Type B pancreatic cell (in vitro differentiated cells): ENCODE data around the gene PLAU. TPM values are rescaled to one million over a fixed set of nuclear protein-coding genes. Genes with fewer than 3 reads are reported as not detected.

Source experiments
- DNase-seq: peaks from one replicate; pipeline ENCODE4 v3.0.0; 2021; ENCODE audit warnings: mixed read lengths; ENCODE audit not compliant: unreplicated experiment; ENCODE audit errors: extremely low spot score
- H3K27ac Mint-ChIP-seq: 2 replicates; pipeline ENCODE4 v1.8.0; 2021; ENCODE audit warnings: mild to moderate bottlenecking, mixed read lengths
- H3K27me3 Mint-ChIP-seq: 2 replicates; pipeline ENCODE4 v1.8.0; 2021; ENCODE audit warnings: mixed read lengths
- H3K36me3 Mint-ChIP-seq: 2 replicates; pipeline ENCODE4 v1.8.0; 2021; ENCODE audit warnings: mixed read lengths
- H3K4me1 Mint-ChIP-seq: one replicate; pipeline ENCODE4 v1.8.0; 2021; ENCODE audit warnings: mixed read lengths; ENCODE audit not compliant: unreplicated experiment
- H3K4me3 Mint-ChIP-seq: 2 replicates; pipeline ENCODE4 v1.8.0; 2021; ENCODE audit warnings: mild to moderate bottlenecking, mixed read lengths
- H3K9me3 Mint-ChIP-seq: 2 replicates; pipeline ENCODE4 v1.8.0; 2021; ENCODE audit warnings: mixed read lengths
- total RNA-seq: library from RNA; stranded (reverse); gene quantifications from 2 replicates; pipeline ENCODE4 v1.2.1, GENCODE V29; 2021; ENCODE audit warnings: low replicate concordance
- TF ChIP-seq, protein P1 (sequence below): fragments of 200-600 bp; sonication (generic); conservative IDR thresholded peaks from 2 replicates; pipeline ENCODE4 v1.5.0; 2021; ENCODE audit warnings: antibody characterized with exemption, mild to moderate bottlenecking

Gene PLAU
- total RNA-seq, 1 donor from 2014 or later = 3.5 TPM

DNA sequence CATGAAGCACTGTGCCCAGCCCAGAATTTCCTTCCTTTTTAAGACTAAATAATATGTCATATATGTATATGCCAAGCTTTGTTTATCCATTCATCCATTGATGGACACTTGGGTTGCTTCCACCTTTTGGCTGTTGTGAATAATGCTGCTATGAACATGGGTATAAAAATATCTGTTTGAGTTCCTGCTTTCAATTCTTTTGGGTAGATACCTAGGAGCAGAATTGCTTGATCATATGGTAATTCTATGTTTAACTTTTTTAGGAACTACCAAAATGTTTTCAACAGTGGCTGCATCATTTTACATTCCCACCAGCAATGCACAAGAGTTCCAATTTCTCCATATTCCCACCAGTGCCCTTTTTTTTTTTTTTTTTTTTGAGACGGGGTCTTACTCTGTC is 13.2 kb upstream of the PLAU start:
- TF ChIP-seq, protein P1, sequence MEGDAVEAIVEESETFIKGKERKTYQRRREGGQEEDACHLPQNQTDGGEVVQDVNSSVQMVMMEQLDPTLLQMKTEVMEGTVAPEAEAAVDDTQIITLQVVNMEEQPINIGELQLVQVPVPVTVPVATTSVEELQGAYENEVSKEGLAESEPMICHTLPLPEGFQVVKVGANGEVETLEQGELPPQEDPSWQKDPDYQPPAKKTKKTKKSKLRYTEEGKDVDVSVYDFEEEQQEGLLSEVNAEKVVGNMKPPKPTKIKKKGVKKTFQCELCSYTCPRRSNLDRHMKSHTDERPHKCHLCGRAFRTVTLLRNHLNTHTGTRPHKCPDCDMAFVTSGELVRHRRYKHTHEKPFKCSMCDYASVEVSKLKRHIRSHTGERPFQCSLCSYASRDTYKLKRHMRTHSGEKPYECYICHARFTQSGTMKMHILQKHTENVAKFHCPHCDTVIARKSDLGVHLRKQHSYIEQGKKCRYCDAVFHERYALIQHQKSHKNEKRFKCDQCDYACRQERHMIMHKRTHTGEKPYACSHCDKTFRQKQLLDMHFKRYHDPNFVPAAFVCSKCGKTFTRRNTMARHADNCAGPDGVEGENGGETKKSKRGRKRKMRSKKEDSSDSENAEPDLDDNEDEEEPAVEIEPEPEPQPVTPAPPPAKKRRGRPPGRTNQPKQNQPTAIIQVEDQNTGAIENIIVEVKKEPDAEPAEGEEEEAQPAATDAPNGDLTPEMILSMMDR = no peak
- Mint-ChIP-seq H3K4me1 (peaks cover 10% of the 10 kb centered on the region), H3K36me3 (no peaks in the 10 kb centered on the region), H3K9me3 (peaks cover 4% of the 10 kb centered on the region), H3K27me3 (no peaks in the 10 kb centered on the region), H3K4me3 (no peak overlapping the region), H3K27ac (no peak overlapping the region)
- DNase-seq = no peak

DNA sequence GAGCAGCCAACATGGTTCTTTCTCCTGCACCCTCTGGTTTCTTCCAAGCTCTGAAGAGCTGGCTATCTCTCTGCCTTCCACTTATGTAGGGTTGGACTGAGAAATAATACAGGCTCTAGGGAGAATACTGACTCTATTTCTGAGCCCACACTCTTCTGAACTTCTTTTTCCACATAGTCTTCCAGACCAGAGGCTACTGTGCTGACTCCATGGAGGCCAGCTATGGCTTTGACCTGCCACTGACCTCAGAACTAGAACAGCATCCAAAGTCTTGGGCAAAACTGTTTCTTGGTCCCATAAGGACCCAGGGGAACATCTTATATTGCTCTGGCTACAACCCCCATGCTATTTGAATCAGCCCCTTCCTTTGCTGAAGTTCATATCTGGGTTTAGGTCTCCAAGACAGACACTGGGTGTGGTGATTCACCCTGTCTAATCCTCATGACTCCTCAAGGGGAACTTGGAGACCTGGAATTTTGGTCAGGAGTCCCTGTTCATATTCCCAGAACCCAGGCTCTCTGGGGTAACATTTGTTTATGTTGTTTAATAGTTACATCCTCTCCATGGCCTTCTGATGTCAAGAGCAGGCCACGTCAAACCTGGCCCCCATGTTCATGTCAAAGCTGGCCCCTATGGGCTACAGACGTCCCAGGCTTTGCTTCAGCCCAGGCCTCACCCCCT is 12.1 kb upstream of the PLAU start:
- TF ChIP-seq, protein P1 = no peak

DNA sequence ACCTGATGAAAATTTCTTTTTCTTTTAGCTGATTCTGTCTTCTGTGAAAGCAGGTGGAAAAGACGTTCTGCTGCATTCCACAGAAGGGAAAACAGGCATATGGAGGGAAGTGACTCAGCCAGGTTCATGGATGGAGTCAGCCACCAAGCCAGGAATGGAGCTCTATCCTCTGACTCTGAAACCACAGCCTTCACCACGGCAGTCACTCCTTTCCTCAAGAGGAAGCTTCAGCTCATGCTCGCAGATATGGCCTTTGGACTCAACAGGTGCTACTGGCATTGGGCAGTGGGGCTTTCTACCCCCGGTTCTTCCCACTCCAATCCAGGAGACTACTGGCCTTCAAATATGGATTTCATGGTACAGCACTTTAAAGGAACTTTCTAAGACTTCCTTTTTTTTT is 11.5 kb upstream of the PLAU start:
- DNase-seq = no peak
- H3K36me3 Mint-ChIP-seq = no peaks in the 10 kb centered on the region
- peak overlapping the region; percentile 74 for H3K27ac Mint-ChIP-seq
- H3K4me3 Mint-ChIP-seq = no peak overlapping the region
- no peaks in the 10 kb centered on the region for H3K4me1 Mint-ChIP-seq
- peaks cover 4% of the 10 kb centered on the region for H3K9me3 Mint-ChIP-seq
- TF ChIP-seq, protein P1 = no peak
- H3K27me3 Mint-ChIP-seq = no peaks in the 10 kb centered on the region

More for the DNA sequence above, 12.1 kb upstream of the PLAU start:
- no peaks in the 10 kb centered on the region for H3K4me1 Mint-ChIP-seq
- no peak for DNase-seq
- no peak overlapping the region for H3K4me3 Mint-ChIP-seq
- H3K36me3 Mint-ChIP-seq = no peaks in the 10 kb centered on the region
- peak overlapping the region; percentile 74 for H3K27ac Mint-ChIP-seq
- H3K9me3 Mint-ChIP-seq = peaks cover 4% of the 10 kb centered on the region
- no peaks in the 10 kb centered on the region for H3K27me3 Mint-ChIP-seq

DNA sequence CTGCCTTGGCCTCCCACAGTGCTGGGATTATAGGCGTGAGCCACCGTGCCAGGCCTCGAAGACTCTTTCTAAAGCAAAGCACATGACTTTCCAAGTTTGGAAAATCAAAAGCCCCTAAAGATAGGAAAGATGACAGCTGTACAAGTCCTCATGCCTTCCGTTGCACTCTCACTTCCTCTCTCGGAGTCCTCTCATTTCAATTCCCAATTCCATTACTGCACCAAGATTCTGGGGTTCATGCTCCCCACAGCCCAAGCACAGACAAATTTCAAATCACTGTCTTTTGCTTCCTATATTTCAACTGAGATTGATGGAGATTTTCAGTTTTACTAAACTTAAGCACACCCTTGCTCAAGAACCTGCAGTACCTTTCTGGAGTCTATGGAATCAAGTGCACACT is 10.9 kb upstream of the PLAU start:
- no peak for DNase-seq
- Mint-ChIP-seq H3K27me3 (no peaks in the 10 kb centered on the region), H3K9me3 (peaks cover 4% of the 10 kb centered on the region), H3K4me3 (no peak overlapping the region), H3K4me1 (no peaks in the 10 kb centered on the region), H3K27ac (no peak overlapping the region), H3K36me3 (no peaks in the 10 kb centered on the region)
- TF ChIP-seq, protein P1 = no peak

DNA sequence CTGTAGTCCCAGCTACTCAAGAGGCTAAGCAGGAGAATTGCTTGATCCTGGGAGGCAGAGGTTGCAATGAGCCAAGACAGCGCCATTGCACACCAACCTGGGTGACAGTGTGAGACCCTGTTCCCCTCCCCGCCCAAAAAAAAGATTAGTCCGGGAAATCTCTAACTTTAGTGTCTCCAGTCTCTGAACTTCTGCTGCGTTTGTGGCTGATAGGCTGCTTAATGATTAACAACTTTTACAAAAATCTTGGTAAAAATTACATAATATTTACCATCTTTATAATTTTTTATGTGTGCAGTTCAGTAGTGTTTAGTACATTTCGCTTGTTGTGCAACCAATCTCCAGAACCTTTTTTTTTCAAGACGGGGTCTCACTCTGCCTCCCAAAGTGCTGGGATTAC is 9.7 kb upstream of the PLAU start:
- Mint-ChIP-seq H3K27me3 (no peaks in the 10 kb centered on the region), H3K4me3 (no peak overlapping the region)
- TF ChIP-seq, protein P1 = no peak

More for the DNA sequence above, 9.7 kb upstream of the PLAU start:
- Mint-ChIP-seq H3K36me3 (no peaks in the 10 kb centered on the region), H3K4me1 (no peaks in the 10 kb centered on the region), H3K27ac (no peak overlapping the region), H3K9me3 (peaks cover 4% of the 10 kb centered on the region)
- DNase-seq = no peak
